Stimulated activated CD8-positive, alpha-beta memory T cell treated with anti-CD3 and anti-CD28 coated beads, Interleukin-7, amount 100 ng/mL, for 1 hour (primary cell): Measurements from ENCODE around the gene UBAP1.
"Not testable (repeated sequence)": the region's sequence is repeated elsewhere in the genome, so short reads cannot be mapped to it uniquely, and the experiment has no call there.

Source experiments
- DNase-seq, 2 donors: peaks; one replicate each; pipeline ENCODE4 v3.0.0-alpha.2; 2020; ENCODE audit warnings: low read depth in 2 of 2

Gene UBAP1

DNA sequence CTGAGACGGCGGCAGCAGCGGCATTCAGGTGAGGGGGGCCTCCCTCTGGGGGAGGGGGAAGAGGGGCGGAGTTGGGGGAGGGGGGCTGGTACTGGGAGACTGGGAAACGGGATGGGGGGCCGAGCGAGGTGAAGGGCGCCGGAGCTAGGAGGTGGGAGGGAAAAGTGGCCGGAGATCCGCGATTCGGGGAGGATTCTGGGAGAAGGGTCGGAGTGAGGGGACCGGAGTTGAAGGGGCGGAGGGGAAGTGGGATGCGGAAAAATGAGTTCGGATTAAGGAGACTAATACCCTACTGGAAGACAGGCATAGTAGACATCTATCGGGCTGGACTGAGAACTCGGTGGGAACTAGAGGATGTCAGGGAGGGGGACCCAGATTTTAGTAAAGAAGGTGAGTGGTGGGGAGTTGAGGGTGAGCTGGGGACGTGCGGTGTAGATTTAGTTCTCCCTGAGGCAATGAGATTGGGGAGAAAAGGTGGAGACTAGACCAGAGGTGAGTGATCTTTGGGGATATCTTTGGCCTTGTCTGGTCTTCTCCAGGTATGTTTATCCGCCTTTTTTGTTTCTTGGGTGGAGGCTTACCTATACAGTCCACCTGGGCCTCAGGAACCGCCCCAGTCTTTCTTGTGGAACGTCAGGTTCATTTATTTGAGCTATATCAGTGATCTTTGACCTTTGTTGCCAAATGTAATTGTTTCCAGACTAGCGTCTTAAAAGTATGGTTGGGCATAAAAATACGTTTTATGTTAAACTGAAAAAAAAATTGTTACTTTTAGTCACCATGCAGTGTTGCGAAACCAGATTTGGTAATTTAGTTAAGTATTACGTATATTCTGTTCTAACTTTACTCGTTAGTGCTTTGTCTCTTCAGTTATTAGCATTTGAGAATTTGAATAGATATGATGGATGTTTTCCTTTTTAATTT is 632 bp downstream of the UBAP1 start:
- DNase-seq, result no peak

GRCh38 chr9:34185778-34186551 is 7.1 kb downstream of the UBAP1 start:
- no peak for DNase-seq

DNA sequence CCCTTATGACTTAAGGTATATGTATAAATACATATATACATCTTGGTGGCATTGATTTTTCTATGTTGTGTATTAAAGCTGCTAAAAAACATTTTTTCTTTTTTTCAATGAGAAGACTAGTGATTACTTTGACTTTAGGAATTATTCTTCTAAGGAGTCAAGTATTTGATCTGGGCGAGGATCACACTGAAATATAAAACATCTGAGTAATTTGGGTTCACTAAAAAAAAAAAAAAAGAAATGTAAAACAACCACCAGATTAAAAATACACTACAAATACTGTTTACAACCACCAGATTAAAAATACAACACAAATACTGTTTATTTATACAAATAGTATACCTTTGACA is 9.0 kb downstream of the UBAP1 start:
- DNase-seq, result no peak

GRCh38 chr9:34190996-34191892 is 12.4 kb downstream of the UBAP1 start:
- no peak for DNase-seq

DNA sequence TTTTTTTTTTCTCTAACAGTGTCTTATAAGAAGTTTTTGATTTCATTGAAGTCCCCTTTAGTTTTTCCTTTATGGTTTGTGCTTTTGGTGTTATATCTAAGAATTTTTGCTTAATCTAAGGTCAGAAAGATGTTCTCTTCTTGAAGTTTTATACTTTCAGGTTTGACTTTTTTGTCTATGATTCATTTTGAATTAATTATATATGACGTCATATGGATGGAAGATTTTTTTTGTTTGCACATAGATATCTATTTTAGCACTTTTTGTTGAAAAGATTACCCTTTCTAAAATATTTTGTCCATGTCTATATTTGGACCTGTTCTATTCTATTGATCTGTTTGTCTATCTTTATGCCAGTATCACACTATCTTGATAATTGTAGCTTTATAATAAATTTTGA is 16.3 kb downstream of the UBAP1 start:
- no peak for DNase-seq

- DNase-seq, result not testable (repeated sequence)
Measured at GRCh38 chr9:34197286-34197685, 18.4 kb downstream of the UBAP1 start.

- no peak for DNase-seq
Measured at GRCh38 chr9:34197756-34198711, 19.2 kb downstream of the UBAP1 start.

DNA sequence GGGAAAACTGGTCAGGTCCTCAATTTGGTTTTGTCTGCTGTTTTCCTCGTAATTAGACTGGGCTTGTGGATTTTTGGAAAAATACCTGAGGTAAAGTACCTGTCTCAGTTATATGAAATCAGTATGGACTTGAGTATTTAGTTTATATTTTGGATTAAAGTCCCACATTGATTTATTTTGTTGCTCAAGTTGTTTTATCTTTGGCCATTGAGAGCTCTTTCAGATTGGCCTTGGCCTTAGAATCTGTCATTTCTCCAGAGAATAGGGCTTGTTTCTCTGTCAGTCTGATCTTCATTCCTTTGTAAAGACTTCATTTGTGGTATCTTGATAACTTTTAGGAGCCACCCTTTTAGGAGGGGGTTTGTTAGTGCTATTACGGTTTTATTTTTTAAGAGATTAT is 21.2 kb downstream of the UBAP1 start:
- DNase-seq, result no peak

DNA sequence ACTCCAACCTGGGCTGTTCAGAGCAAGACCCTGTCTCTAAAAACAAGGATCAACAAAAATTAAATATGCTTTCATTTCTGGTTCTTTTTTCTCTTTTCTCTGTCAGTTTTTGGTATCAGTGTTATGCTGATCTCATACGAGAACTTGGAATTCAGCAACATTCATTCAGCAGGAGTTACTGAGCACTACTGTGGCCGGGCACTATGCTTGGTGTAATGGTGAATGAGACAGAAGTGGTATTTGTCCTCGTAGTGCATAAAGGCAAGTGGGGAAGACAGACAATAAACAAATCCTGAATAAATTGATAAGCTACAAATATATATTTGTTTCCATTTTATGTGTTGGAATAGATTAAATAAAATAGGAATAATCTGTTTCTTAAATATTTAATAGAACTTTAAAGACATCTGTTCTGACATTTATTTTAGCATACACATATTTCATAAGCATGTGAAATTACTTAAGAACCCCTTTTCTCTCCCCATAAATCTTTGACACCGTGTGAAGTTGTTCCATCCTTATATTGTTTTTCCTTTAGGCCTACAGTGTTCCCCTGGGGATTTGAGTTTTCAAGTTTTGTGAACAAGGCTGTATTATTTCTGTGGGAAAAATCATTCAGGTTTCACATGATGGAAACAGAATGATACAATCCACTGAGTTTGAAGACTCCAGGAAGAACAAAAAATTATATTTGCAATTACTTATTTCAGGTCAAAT is 24.6 kb downstream of the UBAP1 start:
- no peak for DNase-seq

GRCh38 chr9:34203992-34204635 is 25.3 kb downstream of the UBAP1 start:
- DNase-seq, result no peak

GRCh38 chr9:34205102-34205501 is 26.3 kb downstream of the UBAP1 start:
- no peak for DNase-seq

- DNase-seq, result no peak
Measured at GRCh38 chr9:34206561-34206960, 27.7 kb downstream of the UBAP1 start.

- no peak for DNase-seq
Measured at GRCh38 chr9:34211395-34211794, 32.6 kb downstream of the UBAP1 start.

- not testable (repeated sequence) for DNase-seq
Measured at GRCh38 chr9:34214354-34215000, 35.6 kb downstream of the UBAP1 start.

DNA sequence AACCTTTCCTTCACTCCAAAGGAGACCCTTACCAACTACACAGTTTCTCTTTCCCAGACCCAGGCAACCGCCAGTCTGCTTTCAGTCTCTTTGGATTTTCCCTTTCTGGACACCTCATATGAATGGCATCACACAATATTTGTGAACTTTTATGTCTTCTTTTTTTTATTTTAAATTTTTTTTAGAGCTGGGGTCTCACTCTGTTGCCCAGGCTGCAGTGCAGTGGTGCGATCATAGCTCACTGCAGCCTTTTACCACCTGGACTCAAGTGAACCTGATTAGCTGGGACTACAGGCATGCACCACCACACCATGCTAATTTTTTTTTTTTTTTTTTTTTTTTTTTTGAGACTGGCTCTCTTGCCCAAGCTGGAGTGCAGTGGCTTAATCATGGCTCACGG is 37.5 kb downstream of the UBAP1 start:
- DNase-seq, result no peak

GRCh38 chr9:34217015-34217414 is 38.2 kb downstream of the UBAP1 start:
- not testable (repeated sequence) for DNase-seq

DNA sequence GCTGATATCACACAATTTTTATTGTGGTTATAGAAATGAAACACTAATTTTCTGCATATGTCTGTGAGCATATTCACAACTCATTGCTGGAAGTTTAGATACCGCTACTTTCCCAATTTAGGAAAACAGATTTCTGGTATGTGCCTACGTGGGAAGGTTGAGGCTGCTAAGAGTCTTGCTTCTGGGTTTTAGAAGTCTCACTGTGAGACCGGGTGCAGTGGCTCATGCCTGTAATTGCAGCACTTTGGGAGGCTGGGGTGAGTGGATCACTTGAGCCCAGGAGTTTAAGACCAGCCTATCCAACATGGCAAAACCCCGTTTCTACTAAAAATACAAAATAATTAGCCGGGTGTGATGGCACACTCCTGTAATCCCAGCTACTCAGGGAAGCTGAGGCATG is 39.6 kb downstream of the UBAP1 start:
- DNase-seq, result no peak

- no peak for DNase-seq
Measured at GRCh38 chr9:34219421-34219820, 40.6 kb downstream of the UBAP1 start.

DNA sequence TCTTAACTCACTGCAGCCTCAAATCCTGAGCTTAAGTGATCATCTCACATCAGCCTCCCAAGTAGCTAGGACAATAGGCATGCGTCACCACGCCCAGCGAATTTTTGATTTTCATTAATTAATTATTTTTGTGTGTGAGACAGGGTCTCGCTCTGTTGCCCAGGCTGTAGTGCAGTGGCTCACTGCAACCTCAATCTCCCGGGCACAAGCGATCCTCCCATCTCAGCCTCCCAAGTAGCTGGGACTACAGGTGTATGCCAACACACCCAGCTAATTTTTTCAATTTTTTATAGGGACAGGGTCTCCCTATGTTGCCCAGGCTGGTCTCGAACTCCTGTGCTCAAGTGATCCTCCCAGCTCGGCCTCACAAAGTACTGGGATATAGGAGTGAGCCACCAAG is 41.4 kb downstream of the UBAP1 start:
- DNase-seq, result no peak
